GM10266 (cell line): ENCODE data around the gene PIP4K2A.

Source experiments
- DNase-seq: peaks from one replicate; pipeline ENCODE4 v3.0.0; 2012; ENCODE audit errors: extremely low spot score
- CTCF ChIP-seq: IDR thresholded peaks from 2 replicates; pipeline ENCODE4 v1.5.1; 2012; ENCODE audit warnings: mild to moderate bottlenecking, low read depth; ENCODE audit not compliant: control insufficient read depth, insufficient read depth; ENCODE audit errors: missing control alignments

The PIP4K2A gene

GRCh38 chr10:22714479-22715289, at the start of gene PIP4K2A:
Gene PIP4K2A, minus strand, starts transcription at chr10:22714578. Its CDS starts 252 bp downstream, at chr10:22714326.
- DNase-seq: peak; percentile 94
- TF ChIP-seq CTCF: no peak

DNA sequence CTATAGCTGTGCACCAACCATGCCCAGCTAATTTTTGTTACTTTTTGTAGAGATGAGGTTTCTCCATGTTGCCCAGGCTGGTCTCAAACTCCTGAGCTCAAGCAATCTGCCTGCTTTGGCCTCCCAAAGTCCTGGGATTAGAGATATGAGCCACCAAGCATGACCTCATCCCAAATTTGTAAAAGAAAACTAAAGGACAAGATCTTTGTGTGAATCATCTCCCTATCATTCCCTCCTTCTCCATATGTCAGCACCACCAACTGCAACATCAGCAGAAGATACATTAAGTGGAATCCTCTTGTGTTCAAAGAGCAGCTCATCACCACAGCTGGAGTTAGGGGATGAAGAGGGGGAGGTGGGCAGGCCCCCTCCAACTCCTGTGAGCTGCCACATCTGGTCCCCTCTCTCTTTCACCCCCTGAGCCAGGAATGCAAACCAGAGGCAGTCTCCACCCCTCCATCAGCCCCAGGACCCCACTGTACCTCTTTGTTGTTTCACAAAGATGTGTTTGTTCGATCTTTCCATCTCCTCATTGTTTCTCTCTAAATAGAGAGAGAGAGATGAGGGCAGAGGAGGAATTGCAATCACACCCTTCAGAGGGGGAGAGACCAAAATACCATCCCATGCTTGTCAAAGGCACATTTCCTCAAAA, 47.3 kb upstream of the PIP4K2A start:
- DNase-seq: no peak
- TF ChIP-seq CTCF: no peak

DNA sequence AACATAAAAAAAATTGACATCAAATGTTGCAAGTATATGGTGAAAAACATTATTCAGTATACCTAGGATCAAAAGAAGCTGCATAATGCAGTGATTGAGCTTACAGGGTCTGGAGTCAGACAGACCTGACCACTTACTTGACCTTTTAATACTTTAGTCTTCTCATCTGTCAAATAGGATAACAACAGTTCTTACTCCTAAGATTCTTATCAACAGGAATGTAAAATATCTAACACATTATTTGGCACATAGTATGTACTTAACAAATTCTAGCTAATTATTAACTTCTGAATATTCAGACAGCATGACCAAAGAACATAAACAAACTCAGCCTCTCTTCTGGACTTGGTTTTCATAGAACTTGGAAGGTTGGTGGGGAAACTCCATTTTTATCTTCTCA, 45.6 kb upstream of the PIP4K2A start:
- no peak for TF ChIP-seq CTCF
- no peak for DNase-seq

- DNase-seq: no peak
- no peak for TF ChIP-seq CTCF
Measured at GRCh38 chr10:22758867-22759266, 44.5 kb upstream of the PIP4K2A start.

DNA sequence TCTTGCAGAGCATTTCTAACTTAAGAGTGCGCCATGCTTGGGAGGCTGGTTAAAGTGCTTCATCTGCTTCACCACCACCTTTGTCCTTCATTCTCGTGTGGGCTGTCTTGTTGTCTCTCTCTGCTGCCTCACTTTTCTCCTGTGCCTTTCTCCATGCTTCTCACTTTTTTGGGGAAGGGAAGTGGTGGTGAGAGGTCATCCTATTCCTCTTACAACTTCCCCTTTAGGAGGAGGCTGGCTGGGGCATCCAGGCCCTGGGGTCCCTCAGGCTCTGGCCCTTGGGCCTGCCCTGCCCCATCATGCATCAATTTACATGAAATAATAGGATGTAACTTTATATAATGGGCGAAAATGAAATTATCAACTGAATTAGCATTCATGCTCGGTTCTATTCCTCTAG, 39.9 kb upstream of the PIP4K2A start:
- TF ChIP-seq CTCF: no peak
- no peak for DNase-seq

DNA sequence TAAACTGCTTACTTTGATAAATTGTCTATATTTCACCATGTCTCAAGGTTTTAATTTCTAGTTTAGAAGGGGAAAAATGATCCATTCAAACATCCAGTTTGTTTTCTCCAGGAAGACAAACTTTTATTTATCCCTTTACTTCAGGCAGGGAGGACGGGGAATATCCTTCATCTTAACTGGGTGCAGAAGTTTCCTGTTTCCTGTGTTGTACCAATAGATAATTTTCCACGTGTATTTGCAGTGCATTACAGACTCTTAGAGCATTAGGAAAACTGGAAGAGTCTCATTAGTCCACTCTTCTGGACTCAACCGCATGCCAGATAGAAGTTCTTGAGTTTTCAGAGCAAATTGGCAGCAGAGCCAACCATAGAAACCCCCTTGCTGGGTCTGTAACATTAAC, 39.4 kb upstream of the PIP4K2A start:
- no peak for DNase-seq
- TF ChIP-seq CTCF: no peak

DNA sequence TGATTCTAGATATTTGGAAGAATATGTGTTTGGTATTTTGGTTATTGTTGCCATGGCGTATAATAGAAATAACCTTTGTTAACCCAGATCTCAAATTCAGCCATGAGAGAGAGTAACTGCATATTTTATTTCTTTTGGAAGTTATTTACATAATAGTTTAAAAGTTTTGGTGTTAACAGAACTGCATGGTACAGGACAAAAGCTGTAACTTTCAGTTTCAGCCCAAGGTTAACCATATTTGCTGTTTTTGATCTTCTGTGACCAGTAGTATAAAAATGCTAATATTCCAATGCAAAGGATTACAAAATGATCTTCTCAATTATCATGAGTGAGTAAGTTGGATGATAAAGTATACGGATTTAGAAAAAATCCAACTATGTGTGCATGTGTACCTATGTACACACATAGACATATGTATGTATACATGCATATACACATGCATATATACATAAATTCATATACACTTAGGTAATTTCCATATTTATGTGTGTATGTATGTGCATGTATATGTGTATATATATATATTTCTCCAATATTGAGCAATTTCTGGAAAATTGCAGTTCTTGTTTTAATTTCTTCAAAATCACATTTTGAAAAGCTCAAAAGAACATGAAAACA, 38.0 kb upstream of the PIP4K2A start:
- DNase-seq: no peak
- no peak for TF ChIP-seq CTCF
